ENCODE data around the gene GHR. TPM values are rescaled to one million over a fixed set of nuclear protein-coding genes. Genes with fewer than 3 reads are reported as not detected.

The GHR gene
- total and polyA plus RNA-seq, 2 donors from 2014 or later, result 3.7 to 6.5 TPM

DNA sequence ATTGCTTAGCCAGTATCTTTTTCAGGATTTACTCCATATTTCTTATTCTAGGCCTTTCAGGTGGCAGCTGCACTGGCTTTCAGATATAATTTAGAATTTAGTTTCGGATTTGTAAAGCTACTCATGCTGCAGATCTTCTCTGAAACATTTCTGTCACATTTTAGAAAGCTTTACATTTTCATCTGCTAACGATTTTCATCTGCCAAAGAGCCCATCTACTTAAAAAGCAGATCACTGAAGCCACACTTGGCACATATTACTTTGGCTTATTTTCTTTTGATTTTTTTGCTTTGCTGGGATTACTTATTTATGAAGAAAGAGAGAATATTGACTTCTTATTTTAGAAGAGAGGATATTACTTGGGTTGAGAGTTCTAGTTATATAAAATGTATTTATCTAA is 98.2 kb downstream of the GHR start:
- TF ChIP-seq, protein P1, sequence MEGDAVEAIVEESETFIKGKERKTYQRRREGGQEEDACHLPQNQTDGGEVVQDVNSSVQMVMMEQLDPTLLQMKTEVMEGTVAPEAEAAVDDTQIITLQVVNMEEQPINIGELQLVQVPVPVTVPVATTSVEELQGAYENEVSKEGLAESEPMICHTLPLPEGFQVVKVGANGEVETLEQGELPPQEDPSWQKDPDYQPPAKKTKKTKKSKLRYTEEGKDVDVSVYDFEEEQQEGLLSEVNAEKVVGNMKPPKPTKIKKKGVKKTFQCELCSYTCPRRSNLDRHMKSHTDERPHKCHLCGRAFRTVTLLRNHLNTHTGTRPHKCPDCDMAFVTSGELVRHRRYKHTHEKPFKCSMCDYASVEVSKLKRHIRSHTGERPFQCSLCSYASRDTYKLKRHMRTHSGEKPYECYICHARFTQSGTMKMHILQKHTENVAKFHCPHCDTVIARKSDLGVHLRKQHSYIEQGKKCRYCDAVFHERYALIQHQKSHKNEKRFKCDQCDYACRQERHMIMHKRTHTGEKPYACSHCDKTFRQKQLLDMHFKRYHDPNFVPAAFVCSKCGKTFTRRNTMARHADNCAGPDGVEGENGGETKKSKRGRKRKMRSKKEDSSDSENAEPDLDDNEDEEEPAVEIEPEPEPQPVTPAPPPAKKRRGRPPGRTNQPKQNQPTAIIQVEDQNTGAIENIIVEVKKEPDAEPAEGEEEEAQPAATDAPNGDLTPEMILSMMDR (IDR thresholded peaks at IDR 0.05; ENCODE audit: borderline replicate concordance, extremely low read depth, insufficient read depth), result no peak
- DNase-seq (no peak), FAIRE-seq (no peak)
- Histone ChIP-seq H3K9me3 (ENCODE audit: control insufficient read depth in 2 of 3, insufficient read depth in 1 of 3, low read length in 3 of 3) (no peaks in the 10 kb centered on the region), H3K27me3 (ENCODE audit: control insufficient read depth, insufficient read depth, low read length) (no peaks in the 10 kb centered on the region), H3K27ac (ENCODE audit: low read depth in 2 of 2, low read length in 2 of 2) (no peak overlapping the region), H3K36me3 (ENCODE audit: control insufficient read depth in 2 of 3, insufficient read depth in 3 of 3, low read length in 3 of 3) (no peaks in the 10 kb centered on the region), H3K4me1 (ENCODE audit: control insufficient read depth in 2 of 3, insufficient read depth in 2 of 3, low read depth in 1 of 3, low read length in 3 of 3) (peaks cover 0 to 10% (median 0%) of the 10 kb centered on the region in 3 donors), H3K4me3 (ENCODE audit: low read length in 3 of 3) (no peak overlapping the region), H3K9ac (ENCODE audit: low read length in 3 of 3) (no peak overlapping the region)
- intact Hi-C loops (cut with DNase I), result no loop called here

DNA sequence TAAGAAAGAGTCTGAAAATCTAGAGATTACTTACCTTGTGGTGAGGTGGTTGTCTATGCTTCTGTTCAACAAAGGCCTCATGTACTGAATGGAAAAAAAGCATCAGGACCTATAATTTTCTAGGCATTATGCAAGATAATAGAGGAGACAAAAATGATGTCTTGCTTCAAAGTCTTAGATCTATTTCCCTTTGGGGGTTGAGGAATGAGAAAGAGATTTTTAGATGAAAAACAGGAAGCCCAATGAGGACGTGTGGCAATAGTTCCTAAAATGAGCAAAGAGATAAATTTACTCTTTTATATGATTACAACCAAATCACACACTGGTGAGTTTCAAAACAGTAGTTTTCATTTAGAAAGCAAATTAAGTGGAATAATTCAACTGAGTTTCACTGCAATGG is 99.5 kb downstream of the GHR start:
- H3K36me3 ChIP-seq (ENCODE audit: control insufficient read depth in 2 of 3, insufficient read depth in 3 of 3, low read length in 3 of 3), result no peaks in the 10 kb centered on the region
- H3K9me3 ChIP-seq (ENCODE audit: control insufficient read depth in 2 of 3, insufficient read depth in 1 of 3, low read length in 3 of 3), result peaks cover 0 to 4% (median 0%) of the 10 kb centered on the region in 3 donors
- no peaks in the 10 kb centered on the region for H3K27me3 ChIP-seq (ENCODE audit: control insufficient read depth, insufficient read depth, low read length)
- intact Hi-C loops (cut with DNase I), result no loop called here
- no peak overlapping the region for H3K4me3 ChIP-seq (ENCODE audit: low read length in 3 of 3)
- H3K27ac ChIP-seq (ENCODE audit: low read depth in 2 of 2, low read length in 2 of 2), result no peak overlapping the region
- DNase-seq, result no peak
- TF ChIP-seq, protein P1 (IDR thresholded peaks at IDR 0.05; ENCODE audit: borderline replicate concordance, extremely low read depth, insufficient read depth), result no peak
- no peak for FAIRE-seq
- H3K4me1 ChIP-seq (ENCODE audit: control insufficient read depth in 2 of 3, insufficient read depth in 2 of 3, low read depth in 1 of 3, low read length in 3 of 3), result no peaks in the 10 kb centered on the region
- no peak overlapping the region for H3K9ac ChIP-seq (ENCODE audit: low read length in 3 of 3)

DNA sequence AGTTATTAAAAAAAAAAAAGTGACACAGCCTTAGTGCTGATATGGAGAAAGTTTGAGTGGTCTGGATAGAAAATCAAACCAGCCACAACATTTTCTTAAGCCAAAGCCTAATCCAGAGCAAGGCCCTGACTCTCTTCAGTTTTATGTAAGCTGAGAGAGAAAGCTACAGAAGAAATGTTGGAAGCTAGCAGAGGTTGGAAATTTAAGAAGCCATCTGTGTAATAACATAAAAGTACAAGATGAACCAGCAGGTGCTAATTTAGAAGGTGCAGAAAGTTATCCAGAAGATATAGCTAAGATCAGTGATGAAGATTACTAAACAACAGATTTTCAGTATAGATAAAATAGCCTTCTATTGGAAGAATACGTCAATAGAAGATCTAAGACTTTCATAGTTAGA is 102.9 kb downstream of the GHR start:
- H3K9ac ChIP-seq (ENCODE audit: low read length in 3 of 3), result no peak overlapping the region
- TF ChIP-seq, protein P1 (IDR thresholded peaks at IDR 0.05; ENCODE audit: borderline replicate concordance, extremely low read depth, insufficient read depth), result no peak
- intact Hi-C loops (cut with DNase I), result no loop called here
- H3K27me3 ChIP-seq (ENCODE audit: control insufficient read depth, insufficient read depth, low read length), result no peaks in the 10 kb centered on the region
- H3K4me1 ChIP-seq (ENCODE audit: control insufficient read depth in 2 of 3, insufficient read depth in 2 of 3, low read depth in 1 of 3, low read length in 3 of 3), result no peaks in the 10 kb centered on the region
- FAIRE-seq (no peak), DNase-seq (no peak)
- H3K9me3 ChIP-seq (ENCODE audit: control insufficient read depth in 2 of 3, insufficient read depth in 1 of 3, low read length in 3 of 3), result peaks cover 0 to 9% (median 0%) of the 10 kb centered on the region in 3 donors
- no peaks in the 10 kb centered on the region for H3K36me3 ChIP-seq (ENCODE audit: control insufficient read depth in 2 of 3, insufficient read depth in 3 of 3, low read length in 3 of 3)
- no peak overlapping the region for H3K4me3 ChIP-seq (ENCODE audit: low read length in 3 of 3)
- H3K27ac ChIP-seq (ENCODE audit: low read depth in 2 of 2, low read length in 2 of 2), result no peak overlapping the region

DNA sequence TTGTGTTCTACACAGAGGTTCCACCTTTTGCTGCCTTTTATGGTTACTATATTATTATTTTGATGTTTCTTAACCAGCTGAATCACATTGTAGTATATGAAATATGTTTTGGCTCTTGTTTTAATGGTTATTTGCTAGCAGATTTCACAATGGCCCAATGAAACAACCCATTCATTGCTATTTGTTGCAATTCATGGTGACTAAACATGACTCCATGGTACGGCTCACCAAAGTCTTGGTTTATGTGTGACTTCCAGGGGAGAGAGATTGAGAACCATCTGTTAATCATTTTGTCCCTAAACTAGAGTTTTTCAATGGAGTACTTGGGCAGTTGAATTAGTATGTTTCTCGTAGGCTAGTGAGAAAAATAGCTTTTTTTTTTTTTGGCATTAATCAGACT is 108.4 kb downstream of the GHR start:
- FAIRE-seq (no peak), DNase-seq (no peak)
- H3K36me3 ChIP-seq (ENCODE audit: control insufficient read depth in 2 of 3, insufficient read depth in 3 of 3, low read length in 3 of 3), result no peaks in the 10 kb centered on the region
- H3K4me1 ChIP-seq (ENCODE audit: control insufficient read depth in 2 of 3, insufficient read depth in 2 of 3, low read depth in 1 of 3, low read length in 3 of 3), result no peaks in the 10 kb centered on the region
- intact Hi-C loops (cut with DNase I), result no loop called here
- no peaks in the 10 kb centered on the region for H3K27me3 ChIP-seq (ENCODE audit: control insufficient read depth, insufficient read depth, low read length)
- TF ChIP-seq, protein P1 (IDR thresholded peaks at IDR 0.05; ENCODE audit: borderline replicate concordance, extremely low read depth, insufficient read depth), result no peak
- H3K9ac ChIP-seq (ENCODE audit: low read length in 3 of 3), result no peak overlapping the region
- no peak overlapping the region for H3K4me3 ChIP-seq (ENCODE audit: low read length in 3 of 3)
- H3K9me3 ChIP-seq (ENCODE audit: control insufficient read depth in 2 of 3, insufficient read depth in 1 of 3, low read length in 3 of 3), result peaks cover 0 to 9% (median 0%) of the 10 kb centered on the region in 3 donors
- H3K27ac ChIP-seq (ENCODE audit: low read depth in 2 of 2, low read length in 2 of 2), result no peak overlapping the region
